SK-N-SH (cell line): Measurements from ENCODE around the gene N4BP3. TPM values are rescaled to one million over a fixed set of nuclear protein-coding genes. Genes with fewer than 3 reads are reported as not detected.

Source experiments
- CTCF ChIA-PET: fragments of 300-600, 350-600 bp; formaldehyde crosslinking; extraction: SDS; loops from one replicate; lab custom pipeline; 2021; lab: Yijun Ruan, JAX
- POLR2A ChIA-PET: fragments of 350-600 bp; sonication (Branson Sonifier 250); formaldehyde crosslinking; extraction: SDS; loops from one replicate; lab custom pipeline; 2020; ENCODE audit warnings: antibody characterized with exemption, inconsistent platforms; lab: Yijun Ruan, JAX
- DNase-seq: peaks from one replicate; pipeline ENCODE4 v3.0.0; 2012
- H2AFZ ChIP-seq: fragments of 200-600 bp; sonication (generic); 2 replicates; pipeline ENCODE4 v1.8.1; 2016; ENCODE audit warnings: antibody characterized with exemption, mild to moderate bottlenecking, low read depth
- H3F3A ChIP-seq: fragments of 200-600 bp; sonication (generic); replicated peaks from 2 replicates; pipeline ENCODE3; 2016; ENCODE audit warnings: antibody characterized with exemption, mild to moderate bottlenecking; ENCODE audit not compliant: insufficient read depth
- H3K27ac ChIP-seq, 2 experiments: fragments of 200-500 bp in 1 of 2; fragments of 200-600 bp in 1 of 2; sonication (Bioruptor generic) in 1 of 2; sonication (generic), shearing (Covaris generic) in 1 of 2; 2 replicates each; pipeline versions ENCODE4 v1.5.1 to v1.6.1; 2014 to 2016; ENCODE audit warnings: low read depth in 2 of 2, inconsistent platforms in 1 of 2, low read length in 1 of 2, mild to moderate bottlenecking in 1 of 2, mixed read lengths in 1 of 2
- H3K27me3 ChIP-seq: fragments of 200-600 bp; sonication (generic), shearing (Covaris generic); 2 replicates; pipeline ENCODE4 v1.6.1; 2016; ENCODE audit warnings: mixed run types; ENCODE audit not compliant: insufficient read depth
- H3K36me3 ChIP-seq, 2 experiments: fragments of 200-500 bp in 1 of 2; fragments of 200-600 bp in 1 of 2; sonication (Bioruptor generic) in 1 of 2; sonication (generic) in 1 of 2; replicated peaks in 1 of 2; 2 replicates each; pipeline versions ENCODE3 to v1.5.1; 2014 to 2016; ENCODE audit warnings: low read length in 1 of 2, mild to moderate bottlenecking in 1 of 2; ENCODE audit not compliant: insufficient read depth in 2 of 2, control insufficient read depth in 1 of 2
- H3K4me1 ChIP-seq, 2 experiments: fragments of 200-500 bp in 1 of 2; fragments of 200-600 bp in 1 of 2; sonication (Bioruptor generic) in 1 of 2; sonication (generic), shearing (Covaris generic) in 1 of 2; 2 replicates each; pipeline versions ENCODE4 v1.5.1 to v1.6.1; 2014 to 2016; ENCODE audit warnings: low read depth in 1 of 2, low read length in 1 of 2, mixed run types in 1 of 2; ENCODE audit not compliant: insufficient read depth in 2 of 2, control insufficient read depth in 1 of 2
- H3K4me2 ChIP-seq: fragments of 200-600 bp; sonication (generic), shearing (Covaris generic); 2 replicates; pipeline ENCODE4 v1.6.1; 2017; ENCODE audit warnings: mixed run types
- H3K4me3 ChIP-seq, 2 experiments: fragments of 200-500 bp in 1 of 2; fragments of 200-600 bp in 1 of 2; sonication (Bioruptor generic) in 1 of 2; sonication (generic), shearing (Covaris generic) in 1 of 2; 2 replicates each; pipeline versions ENCODE4 v1.5.1 to v1.8.1; 2014 to 2016; ENCODE audit warnings: low read depth in 2 of 2, inconsistent platforms in 1 of 2, low read length in 1 of 2, mild to moderate bottlenecking in 1 of 2, mixed read lengths in 1 of 2, moderate library complexity in 1 of 2
- H3K79me2 ChIP-seq: fragments of 200-600 bp; sonication (generic); 2 replicates; pipeline ENCODE4 v1.8.1; 2017; ENCODE audit warnings: mild to moderate bottlenecking; ENCODE audit not compliant: insufficient read depth
- H3K9ac ChIP-seq: fragments of 200-600 bp; sonication (generic); 2 replicates; pipeline ENCODE4 v1.6.1; 2017; ENCODE audit warnings: mixed run types
- H3K9me2 ChIP-seq: fragments of 200-600 bp; sonication (generic); 2 replicates; pipeline ENCODE4 v1.6.1; 2017; ENCODE audit warnings: mixed run types
- H3K9me3 ChIP-seq: fragments of 200-600 bp; sonication (generic); 2 replicates; pipeline ENCODE4 v1.6.1; 2017; ENCODE audit warnings: mixed run types, mild to moderate bottlenecking, moderate library complexity
- H4K20me1 ChIP-seq: fragments of 200-600 bp; sonication (generic); 2 replicates; pipeline ENCODE4 v1.6.1; 2017; ENCODE audit warnings: mild to moderate bottlenecking, mixed run types; ENCODE audit not compliant: insufficient read depth
- CHD2 ChIP-seq: fragments of 150-350 bp; IDR thresholded peaks from 2 replicates; pipeline ENCODE4 v1.6.1; 2018; ENCODE audit warnings: low read length; ENCODE audit not compliant: partially characterized antibody
- ELF1 ChIP-seq: IDR thresholded peaks from 2 replicates; pipeline ENCODE4 v1.4.0; 2012
- EZH2phosphoT487 ChIP-seq: fragments of 200-600 bp; sonication (generic); IDR thresholded peaks from 2 replicates; pipeline ENCODE4 v1.6.1; 2017; ENCODE audit warnings: low read depth, mixed run types, mild to moderate bottlenecking, antibody characterized with exemption, moderate library complexity, borderline replicate concordance
- FOSL2 ChIP-seq: IDR thresholded peaks from 2 replicates; pipeline ENCODE4 v1.4.0; 2012; ENCODE audit warnings: low read depth, mild to moderate bottlenecking, moderate library complexity, borderline replicate concordance
- FOXJ3 ChIP-seq: sonication (generic); formaldehyde crosslinking; IDR thresholded peaks from 2 replicates; pipeline ENCODE4 v1.5.1; 2020; ENCODE audit warnings: mild to moderate bottlenecking, missing genetic modification reagents
- GABPA ChIP-seq: IDR thresholded peaks from 2 replicates; pipeline ENCODE4 v1.4.0; 2012; ENCODE audit warnings: low read depth, mild to moderate bottlenecking
- GATA2 ChIP-seq: sonication (generic); formaldehyde crosslinking; IDR thresholded peaks from 2 replicates; pipeline ENCODE4 v1.5.0; 2020; ENCODE audit warnings: mild to moderate bottlenecking, missing genetic modification reagents
- MXI1 ChIP-seq: IDR thresholded peaks from 2 replicates; pipeline ENCODE4 v1.6.1; 2012; ENCODE audit warnings: mild to moderate bottlenecking, low read depth, low read length, improper control_type of control experiment
- NFIC ChIP-seq: IDR thresholded peaks from 2 replicates; pipeline ENCODE4 v1.4.0; 2012; ENCODE audit warnings: borderline replicate concordance
- NRF1 ChIP-seq: IDR thresholded peaks from 2 replicates; pipeline ENCODE4 v1.6.1; 2012; ENCODE audit warnings: low read depth, mild to moderate bottlenecking, low read length
- RCOR1 ChIP-seq: fragments of 150-350 bp; IDR thresholded peaks from 2 replicates; pipeline ENCODE4 v1.6.1; 2017; ENCODE audit warnings: antibody characterized with exemption, low read length
- RFX5 ChIP-seq: IDR thresholded peaks from 2 replicates; pipeline ENCODE4 v1.6.1; 2012; ENCODE audit warnings: mild to moderate bottlenecking, improper control_type of control experiment, low read length
- RXRA ChIP-seq: IDR thresholded peaks from 2 replicates; pipeline ENCODE4 v1.4.0; 2012; ENCODE audit warnings: low read depth, mild to moderate bottlenecking, borderline replicate concordance
- SIN3A ChIP-seq: IDR thresholded peaks from 2 replicates; pipeline ENCODE4 v1.6.1; 2012; ENCODE audit warnings: low read depth, mild to moderate bottlenecking, low read length, moderate library complexity, borderline replicate concordance
- SMC3 ChIP-seq: IDR thresholded peaks from 2 replicates; pipeline ENCODE4 v1.6.1; 2012; ENCODE audit warnings: low read depth, low read length, improper control_type of control experiment
- TAF1 ChIP-seq: IDR thresholded peaks from 2 replicates; pipeline ENCODE4 v1.6.1; 2012; ENCODE audit warnings: low read depth, mild to moderate bottlenecking, low read length, moderate library complexity, borderline replicate concordance
- TEAD4 ChIP-seq: IDR thresholded peaks from 2 replicates; pipeline ENCODE4 v1.4.0; 2012; ENCODE audit warnings: mild to moderate bottlenecking, borderline replicate concordance; ENCODE audit not compliant: insufficient read depth
- WGBS: methylation state at CpG from one replicate; pipeline ENCODE4 v1.1.6; 2017; ENCODE audit warnings: low lambda C conversion rate; 5-methylcytosine and 5-hydroxymethylcytosine counted together
- polyA plus RNA-seq, 3 experiments: library from polyadenylated mRNA; depleted of rRNA; stranded (reverse); fragments of >200 nt; gene quantifications; 2 replicates each; pipeline ENCODE4 v1.2.3, GENCODE V29; 2012
- TF ChIP-seq, protein P1 (sequence below): fragments of 200-600 bp; sonication (generic); IDR thresholded peaks from 2 replicates; pipeline ENCODE4 v1.6.1; 2017; ENCODE audit warnings: antibody characterized with exemption, mild to moderate bottlenecking, moderate library complexity
- TF ChIP-seq, protein P2 (sequence below): IDR thresholded peaks from 2 replicates; pipeline ENCODE4 v1.4.0; 2012; ENCODE audit warnings: low read depth
- TF ChIP-seq, protein P3 (sequence below): IDR thresholded peaks from 2 replicates; pipeline ENCODE4 v1.6.1; 2012; ENCODE audit warnings: mild to moderate bottlenecking, low read depth, low read length, moderate library complexity

N4BP3 gene
- polyA plus RNA-seq, 1 of the 3 experiments (the other 2 are of a cell fraction), result 0.28 TPM

DNA sequence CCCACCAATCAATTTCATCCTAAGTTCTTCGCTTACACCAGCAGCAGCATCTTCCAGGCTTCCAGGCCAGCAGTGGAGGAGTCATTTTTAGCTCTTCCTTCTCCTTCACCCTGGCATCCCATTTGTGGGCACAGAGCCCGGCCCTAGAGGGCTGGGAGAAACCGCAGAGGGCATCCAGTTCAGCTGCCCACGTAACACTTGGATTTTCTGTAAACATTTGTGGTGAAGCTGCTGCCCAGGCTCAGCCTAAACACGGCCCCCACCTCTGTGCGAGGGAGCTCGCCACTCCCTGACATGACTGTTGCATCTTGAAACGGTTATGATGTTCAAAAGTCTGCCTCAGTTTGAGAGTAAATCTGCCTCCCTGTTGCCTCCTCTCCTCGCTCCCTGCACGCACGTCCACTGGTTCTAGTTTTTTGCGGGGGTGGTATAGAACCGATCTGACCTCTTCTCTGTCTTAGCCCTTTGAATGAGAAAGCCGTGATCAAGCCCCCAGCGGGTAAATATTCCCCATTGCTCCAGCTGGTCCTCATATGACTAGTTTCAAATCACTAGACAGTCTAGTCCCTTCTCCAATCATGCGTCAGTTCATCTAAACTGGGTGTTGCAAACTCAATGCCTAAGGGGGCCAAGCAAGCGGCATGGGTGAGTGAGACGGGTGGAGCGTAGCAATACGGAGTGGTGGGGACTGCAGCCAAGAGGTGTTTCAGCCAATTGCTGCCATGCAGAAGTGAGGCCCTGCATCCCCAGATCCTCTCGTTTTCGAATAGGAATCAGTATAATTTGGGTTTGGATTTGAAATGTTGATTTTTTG, 34.9 kb upstream of the N4BP3 start:
- H3K27ac ChIP-seq, result no peak overlapping the region
- H3K9me3 ChIP-seq, result no peaks in the 10 kb centered on the region
- H3K4me2 ChIP-seq, result no peak overlapping the region
- H3K9ac ChIP-seq, result no peak overlapping the region
- no peaks in the 10 kb centered on the region for H3K36me3 ChIP-seq
- ChIA-PET POLR2A (interaction anchor here (1.1 kb wide), 1 partner anchor 74 kb away, joined by 3 read pairs; no protein-coding TSS in a partner anchor), CTCF (interaction anchor here (0.6 to 10.5 kb wide), 10 partner anchors 13 to 97 kb away, joined by 3 to 319 read pairs (median 35); partner anchors contain the start of genes NHP2 and RMND5B)
- peaks cover 0 to 7% of the 10 kb centered on the region in 2 experiments; a peak in 1 of 4 replicates for H3K4me1 ChIP-seq
- 78% methylated on average over 22 of the region's 22 CpGs for WGBS
- no peak overlapping the region for H3K4me3 ChIP-seq
- no peaks in the 10 kb centered on the region for H3F3A ChIP-seq
- H2AFZ ChIP-seq, result no peak overlapping the region
- H3K27me3 ChIP-seq, result peaks cover 7% of the 10 kb centered on the region; the same call in 1 of the 2 replicates
- no peaks in the 10 kb centered on the region for H3K79me2 ChIP-seq
- no peaks in the 10 kb centered on the region for H4K20me1 ChIP-seq
- TF ChIP-seq TAF1, result no peak
- no peak for TF ChIP-seq SIN3A
- no peak for TF ChIP-seq SMC3
- TF ChIP-seq GABPA, result no peak
- no peak for TF ChIP-seq FOXJ3
- no peak for TF ChIP-seq RXRA
- no peak for TF ChIP-seq ELF1
- TF ChIP-seq, protein P1, sequence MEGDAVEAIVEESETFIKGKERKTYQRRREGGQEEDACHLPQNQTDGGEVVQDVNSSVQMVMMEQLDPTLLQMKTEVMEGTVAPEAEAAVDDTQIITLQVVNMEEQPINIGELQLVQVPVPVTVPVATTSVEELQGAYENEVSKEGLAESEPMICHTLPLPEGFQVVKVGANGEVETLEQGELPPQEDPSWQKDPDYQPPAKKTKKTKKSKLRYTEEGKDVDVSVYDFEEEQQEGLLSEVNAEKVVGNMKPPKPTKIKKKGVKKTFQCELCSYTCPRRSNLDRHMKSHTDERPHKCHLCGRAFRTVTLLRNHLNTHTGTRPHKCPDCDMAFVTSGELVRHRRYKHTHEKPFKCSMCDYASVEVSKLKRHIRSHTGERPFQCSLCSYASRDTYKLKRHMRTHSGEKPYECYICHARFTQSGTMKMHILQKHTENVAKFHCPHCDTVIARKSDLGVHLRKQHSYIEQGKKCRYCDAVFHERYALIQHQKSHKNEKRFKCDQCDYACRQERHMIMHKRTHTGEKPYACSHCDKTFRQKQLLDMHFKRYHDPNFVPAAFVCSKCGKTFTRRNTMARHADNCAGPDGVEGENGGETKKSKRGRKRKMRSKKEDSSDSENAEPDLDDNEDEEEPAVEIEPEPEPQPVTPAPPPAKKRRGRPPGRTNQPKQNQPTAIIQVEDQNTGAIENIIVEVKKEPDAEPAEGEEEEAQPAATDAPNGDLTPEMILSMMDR, result no peak
- TF ChIP-seq RCOR1, result no peak
- TF ChIP-seq MXI1, result no peak
- TF ChIP-seq NRF1, result no peak
- TF ChIP-seq, protein P2, sequence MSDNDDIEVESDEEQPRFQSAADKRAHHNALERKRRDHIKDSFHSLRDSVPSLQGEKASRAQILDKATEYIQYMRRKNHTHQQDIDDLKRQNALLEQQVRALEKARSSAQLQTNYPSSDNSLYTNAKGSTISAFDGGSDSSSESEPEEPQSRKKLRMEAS, result no peak
- TF ChIP-seq, protein P3, sequence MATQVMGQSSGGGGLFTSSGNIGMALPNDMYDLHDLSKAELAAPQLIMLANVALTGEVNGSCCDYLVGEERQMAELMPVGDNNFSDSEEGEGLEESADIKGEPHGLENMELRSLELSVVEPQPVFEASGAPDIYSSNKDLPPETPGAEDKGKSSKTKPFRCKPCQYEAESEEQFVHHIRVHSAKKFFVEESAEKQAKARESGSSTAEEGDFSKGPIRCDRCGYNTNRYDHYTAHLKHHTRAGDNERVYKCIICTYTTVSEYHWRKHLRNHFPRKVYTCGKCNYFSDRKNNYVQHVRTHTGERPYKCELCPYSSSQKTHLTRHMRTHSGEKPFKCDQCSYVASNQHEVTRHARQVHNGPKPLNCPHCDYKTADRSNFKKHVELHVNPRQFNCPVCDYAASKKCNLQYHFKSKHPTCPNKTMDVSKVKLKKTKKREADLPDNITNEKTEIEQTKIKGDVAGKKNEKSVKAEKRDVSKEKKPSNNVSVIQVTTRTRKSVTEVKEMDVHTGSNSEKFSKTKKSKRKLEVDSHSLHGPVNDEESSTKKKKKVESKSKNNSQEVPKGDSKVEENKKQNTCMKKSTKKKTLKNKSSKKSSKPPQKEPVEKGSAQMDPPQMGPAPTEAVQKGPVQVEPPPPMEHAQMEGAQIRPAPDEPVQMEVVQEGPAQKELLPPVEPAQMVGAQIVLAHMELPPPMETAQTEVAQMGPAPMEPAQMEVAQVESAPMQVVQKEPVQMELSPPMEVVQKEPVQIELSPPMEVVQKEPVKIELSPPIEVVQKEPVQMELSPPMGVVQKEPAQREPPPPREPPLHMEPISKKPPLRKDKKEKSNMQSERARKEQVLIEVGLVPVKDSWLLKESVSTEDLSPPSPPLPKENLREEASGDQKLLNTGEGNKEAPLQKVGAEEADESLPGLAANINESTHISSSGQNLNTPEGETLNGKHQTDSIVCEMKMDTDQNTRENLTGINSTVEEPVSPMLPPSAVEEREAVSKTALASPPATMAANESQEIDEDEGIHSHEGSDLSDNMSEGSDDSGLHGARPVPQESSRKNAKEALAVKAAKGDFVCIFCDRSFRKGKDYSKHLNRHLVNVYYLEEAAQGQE, result no peak
- no peak for TF ChIP-seq RFX5
- TF ChIP-seq CHD2, result no peak
- TF ChIP-seq FOSL2, result no peak
- TF ChIP-seq GATA2 (CRISPR knock-in tag), result no peak
- TF ChIP-seq NFIC, result no peak
- TF ChIP-seq EZH2phosphoT487, result no peak
- TF ChIP-seq TEAD4, result no peak
- TF ChIP-seq, all 33 proteins: peak for 0
- no peaks in the 10 kb centered on the region for H3K9me2 ChIP-seq
- DNase-seq, result no peak
